HG03097 (cell line): ENCODE data around the gene TMEM190.
"Not testable (repeated sequence)": the region's sequence is repeated elsewhere in the genome, so short reads cannot be mapped to it uniquely, and the experiment has no call there.

ENCODE experiments used
- ATAC-seq: cut with Tn5 transposase; IDR thresholded peaks from one replicate; pipeline ENCODE4 v1.9.1; 2021; ENCODE audit not compliant: unreplicated experiment, low FRiP score

TMEM190 gene

DNA sequence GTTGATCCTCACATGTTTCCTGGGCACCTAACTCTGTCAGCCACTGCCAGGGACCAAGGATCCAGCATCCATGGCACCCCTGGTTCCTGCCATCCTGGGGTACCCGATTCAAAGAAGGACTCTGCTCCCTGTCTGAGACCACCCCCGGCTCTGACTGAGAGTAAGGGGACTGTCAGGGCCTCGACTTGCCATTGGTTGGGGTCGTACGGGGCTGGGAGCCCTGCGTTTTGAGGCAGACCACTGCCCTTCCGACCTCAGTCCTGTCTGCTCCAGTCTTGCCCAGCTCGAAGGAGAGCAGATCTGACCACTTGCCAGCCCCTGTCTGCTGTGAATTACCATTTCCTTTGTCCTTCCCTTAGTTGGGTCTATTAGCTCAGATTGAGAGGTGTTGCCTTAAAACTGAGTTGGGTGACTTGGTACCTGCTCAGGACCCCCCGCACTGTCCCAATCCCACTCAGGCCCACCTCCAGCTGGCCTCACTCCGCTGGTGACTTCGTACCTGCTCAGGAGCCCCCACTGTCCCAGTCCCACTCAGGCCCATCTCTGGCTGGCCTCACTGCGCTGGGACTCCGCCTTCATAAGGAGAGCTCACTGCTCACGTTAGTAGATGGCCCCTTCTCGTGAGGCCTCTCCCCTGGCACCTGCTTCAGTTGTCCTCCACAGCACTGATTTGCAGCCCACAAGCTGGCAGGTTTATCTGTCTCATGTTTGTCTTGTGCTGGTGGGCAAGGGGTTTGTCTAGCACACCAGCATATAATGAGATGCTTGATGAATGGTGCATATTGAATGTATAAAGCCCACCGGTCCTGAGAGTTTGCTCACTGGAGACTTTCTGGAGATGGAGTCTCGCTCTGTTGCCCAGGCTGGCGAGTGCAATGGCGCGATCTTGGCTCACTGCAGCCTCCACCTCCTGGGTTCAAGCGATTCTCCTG, 13.0 kb downstream of the TMEM190 start:
- ATAC-seq: no peak

DNA sequence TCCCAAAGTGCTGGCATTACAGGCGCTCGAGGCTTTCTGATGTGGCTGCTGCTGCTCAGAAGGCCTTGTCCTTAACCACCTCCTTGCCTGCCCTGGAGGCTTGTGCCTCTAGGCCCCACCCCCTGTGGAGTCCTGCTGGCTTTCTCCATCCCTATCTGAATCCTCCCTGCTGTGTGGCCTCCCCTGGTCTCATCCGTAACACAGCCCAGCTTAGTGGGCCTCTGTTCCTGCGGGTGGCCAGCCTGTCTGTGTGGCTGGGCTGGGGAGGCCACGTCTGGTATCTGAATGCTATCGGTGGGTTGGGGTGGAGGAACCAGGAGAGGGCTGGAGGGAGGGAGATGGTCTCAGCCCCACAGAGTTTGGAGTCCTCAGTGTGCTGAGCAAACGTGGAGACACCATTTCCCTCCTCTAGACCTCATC, 13.8 kb downstream of the TMEM190 start:
- ATAC-seq: no peak

DNA sequence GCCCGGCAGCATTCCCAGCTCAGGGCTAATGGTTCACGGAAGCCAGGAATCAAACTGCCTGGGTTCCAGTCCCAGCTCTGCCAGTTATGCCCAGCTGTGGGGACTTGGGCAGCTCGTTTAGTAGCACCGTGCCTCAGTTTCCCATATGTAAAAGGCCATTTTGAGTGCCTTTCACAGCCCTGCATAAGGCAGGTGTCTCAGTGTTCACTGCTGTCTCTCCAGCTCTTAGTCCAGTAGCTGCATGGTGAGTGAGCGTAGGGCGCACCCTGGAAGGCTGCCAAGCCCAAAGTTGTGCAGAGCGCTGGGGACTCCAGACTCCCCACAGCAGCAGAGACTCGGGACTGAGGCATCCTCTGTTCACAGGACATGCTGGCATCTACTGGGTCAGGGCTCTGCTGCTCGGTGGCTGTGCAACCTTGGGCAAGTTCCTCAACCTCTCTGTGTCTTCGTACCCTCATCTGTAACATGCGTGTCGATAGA, 14.6 kb downstream of the TMEM190 start:
- ATAC-seq: no peak

DNA sequence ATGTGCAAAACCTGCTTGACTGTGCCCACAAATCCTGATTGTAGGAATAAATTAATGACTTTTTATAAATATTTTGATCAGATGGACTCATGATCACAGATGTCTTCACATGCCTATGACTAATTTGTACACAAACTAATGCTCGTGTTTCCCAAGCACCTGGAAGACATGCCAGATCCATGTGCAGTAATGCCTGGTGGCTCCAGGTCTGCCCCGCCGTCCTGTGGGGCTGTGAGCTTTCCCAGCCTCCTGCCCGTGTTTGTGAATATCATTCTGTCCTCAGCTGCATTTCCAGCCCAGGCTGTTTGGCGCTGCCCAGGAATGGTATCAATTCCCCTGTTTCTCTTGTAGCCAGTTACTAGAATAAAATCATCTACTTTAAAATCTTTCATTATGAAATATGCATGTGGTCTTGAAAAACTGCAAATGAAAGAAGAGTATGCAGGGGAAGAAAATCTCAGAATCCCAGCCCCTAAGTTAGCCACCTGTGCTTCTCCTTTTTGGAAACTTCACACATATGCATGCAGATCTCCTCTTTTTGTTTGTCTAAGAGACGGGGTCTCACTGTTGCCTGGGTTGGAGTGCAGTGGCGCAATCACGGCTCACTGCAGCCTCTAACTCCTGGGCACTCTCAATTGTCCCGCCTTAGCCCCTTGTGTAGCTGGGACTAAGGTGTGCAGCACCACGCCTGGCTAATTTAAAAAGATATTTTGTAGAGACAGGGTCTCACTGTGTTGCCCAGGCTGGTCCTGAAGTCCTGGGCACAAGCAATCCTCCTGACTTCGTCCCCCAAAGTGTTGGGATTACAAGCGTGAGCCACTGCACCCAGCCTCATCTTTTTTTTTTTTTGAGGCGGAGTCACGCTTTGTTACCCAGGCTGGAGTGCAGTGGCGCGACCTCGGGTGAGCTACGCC, 15.3 kb downstream of the TMEM190 start:
- no peak for ATAC-seq

DNA sequence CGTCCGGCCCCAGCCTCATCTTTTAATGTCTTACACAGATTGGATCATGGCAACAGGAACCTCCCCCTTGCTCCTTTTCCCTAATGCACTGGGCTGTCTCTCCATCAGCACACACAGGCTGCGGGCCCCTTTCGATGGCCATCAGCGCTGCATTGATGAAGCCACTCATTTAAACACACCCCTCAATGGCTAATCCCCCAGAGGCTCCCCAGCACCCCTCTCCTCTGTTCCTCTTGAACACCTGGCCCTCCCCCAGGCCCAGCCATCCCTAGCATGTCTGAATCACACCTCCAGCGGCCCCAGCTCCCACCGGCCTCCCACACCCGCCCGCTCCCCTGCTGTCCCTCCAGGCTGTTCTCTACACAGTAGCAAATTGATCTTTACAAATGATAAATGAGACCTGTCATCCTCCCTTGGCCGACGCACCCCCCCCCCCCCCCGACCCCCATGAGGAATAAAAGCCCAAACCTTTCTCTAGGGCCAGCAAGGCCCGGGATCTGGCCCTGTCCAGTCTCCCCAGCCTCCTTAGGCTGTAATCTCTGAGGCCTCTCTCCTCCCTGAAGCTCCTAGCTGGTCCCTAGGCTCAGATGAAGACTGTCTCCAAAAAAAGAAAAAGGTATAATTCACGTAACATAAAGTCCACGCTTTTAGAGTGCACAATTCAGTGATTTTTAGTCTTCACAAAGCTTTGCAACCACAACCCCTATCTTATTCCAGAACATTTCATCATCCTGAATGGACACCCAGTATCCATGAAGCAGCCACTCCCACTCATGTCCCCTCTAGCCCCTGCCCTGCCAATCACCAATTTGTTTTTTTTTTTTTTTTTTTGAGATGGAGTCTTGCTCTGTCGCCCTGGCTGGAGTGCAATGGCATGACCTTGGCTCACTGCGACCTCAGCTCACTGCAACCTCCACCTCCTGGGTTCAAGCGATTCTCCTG, 16.5 kb downstream of the TMEM190 start:
- no peak for ATAC-seq

DNA sequence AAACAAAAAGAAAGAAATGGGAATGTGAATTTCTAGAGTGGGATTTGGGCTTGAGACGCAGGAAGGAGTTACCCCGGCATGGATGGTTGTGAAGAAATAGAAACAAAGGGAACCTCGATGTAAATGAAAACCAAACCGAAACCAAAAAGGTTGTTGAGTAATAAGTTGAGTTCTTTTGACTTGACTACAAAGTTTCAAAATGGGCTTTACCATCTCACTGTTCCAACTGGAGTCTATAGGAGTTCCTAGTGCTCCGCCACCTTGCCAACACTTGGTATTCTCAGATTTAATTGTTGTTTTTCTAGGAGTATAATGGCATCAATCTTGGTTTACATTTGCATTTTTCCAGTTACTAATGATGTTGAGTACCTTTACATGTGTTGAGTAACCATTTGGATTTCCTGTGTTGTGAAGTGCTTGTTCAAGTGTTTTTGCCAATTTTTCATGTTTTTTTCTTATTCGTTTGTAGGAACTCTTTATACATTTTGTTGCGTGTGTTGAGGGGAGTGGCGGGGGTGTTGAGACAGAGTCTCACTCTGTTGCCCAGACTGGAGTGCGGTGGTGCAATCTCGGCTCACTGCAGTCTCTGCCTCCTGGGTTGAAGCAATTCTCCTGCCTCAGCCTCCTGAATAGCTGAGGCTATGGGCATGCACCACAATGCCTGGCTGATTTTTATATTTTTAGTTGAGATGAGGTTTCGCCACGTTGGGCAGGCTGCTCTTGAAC, 21.7 kb downstream of the TMEM190 start:
- no peak for ATAC-seq

DNA sequence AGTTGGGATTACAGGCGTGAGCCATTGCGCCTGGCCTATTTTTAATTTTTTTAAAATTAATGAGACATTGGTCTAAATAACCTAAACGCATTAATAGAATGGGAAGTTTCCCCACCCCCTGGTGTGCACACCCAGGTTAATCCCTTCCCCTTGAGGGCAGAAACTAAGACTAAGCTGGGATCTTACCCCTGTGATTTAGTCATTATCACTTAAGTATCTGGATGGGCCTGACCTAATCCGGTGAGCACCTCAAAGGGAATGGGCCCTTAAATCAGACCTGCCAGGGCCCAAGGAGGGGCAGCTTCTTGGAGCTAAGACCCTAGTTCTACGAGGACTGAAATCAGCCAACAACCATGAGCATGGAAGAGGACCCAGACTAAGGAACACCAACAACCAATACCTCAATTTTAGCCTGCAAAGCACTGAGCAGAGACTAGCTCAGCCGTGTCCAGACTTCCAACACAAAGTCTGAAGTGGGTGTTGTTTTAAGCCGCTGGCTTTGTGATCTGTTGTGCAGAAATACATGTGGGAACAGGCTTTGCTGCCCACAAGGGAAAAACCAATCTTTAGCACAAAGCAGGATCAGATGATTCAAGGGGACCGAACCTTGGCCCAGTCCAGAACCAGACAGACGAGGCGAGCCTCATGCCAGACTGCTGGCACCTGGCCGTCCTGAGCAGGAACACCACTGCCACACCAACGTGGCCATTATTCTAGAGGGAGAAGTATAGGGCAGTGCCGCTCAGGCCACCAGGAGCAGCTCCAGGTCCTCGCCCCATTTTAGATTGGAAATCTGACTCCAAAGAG, 23.9 kb downstream of the TMEM190 start:
- ATAC-seq: no peak

DNA sequence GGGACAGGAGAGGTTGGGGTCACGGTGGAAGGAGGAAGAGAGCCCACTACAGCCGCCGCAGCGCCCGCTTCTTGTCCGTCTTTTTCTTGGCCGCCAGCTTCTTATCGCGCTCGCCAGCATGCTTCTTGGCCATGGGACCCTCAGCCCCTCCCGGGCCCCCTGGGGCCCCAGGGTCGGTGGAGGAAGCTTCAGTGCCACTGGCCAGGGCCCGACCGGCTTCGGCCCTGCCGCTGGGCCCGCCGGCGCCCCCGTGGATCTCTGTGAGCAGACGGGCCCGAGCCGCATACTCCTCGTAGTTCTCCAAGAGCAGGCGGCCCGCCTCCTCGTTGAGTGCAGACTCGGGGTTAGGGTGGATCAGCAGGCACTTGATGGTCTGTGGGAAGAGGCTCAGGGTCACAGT, 24.8 kb downstream of the TMEM190 start:
- ATAC-seq: not testable (repeated sequence)

DNA sequence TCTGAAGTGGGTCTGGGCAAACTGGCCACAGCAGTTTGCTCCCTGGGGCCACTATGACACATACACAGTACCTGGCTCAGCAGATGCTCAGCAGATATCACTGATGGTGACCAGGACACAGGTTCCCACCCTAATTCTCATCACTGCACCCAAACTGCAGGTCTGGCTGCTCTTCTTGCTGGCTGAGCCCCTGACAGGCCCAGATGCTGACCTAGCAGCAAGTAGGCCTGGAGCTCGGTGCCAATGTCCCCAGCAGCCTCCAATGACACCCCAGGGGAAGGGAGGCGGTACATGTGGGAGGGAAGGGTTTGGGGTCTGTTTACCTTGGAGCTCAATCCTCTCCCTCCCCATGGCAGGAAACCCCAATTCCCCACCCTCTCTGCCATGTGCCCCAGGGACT, 25.9 kb downstream of the TMEM190 start:
- ATAC-seq: no peak

DNA sequence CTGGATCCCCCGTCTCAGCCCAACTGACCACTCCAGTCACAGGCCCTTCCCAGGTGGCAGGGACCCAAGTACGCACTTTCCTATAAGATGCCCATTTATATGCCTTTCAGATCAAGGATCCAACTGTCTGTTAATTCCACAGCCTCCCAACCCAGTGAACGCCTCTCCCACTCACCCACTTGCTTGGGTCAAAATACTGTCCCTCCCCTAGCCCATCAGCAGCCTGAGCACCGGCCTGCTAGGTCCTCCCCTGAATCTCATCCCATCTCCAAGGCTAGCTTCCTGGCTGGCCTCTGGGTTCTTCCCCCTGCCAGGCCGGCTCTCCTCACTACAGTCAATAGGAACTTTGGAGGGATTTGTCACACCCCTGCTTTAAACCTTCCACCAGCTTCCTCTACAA, 29.0 kb downstream of the TMEM190 start:
- no peak for ATAC-seq

DNA sequence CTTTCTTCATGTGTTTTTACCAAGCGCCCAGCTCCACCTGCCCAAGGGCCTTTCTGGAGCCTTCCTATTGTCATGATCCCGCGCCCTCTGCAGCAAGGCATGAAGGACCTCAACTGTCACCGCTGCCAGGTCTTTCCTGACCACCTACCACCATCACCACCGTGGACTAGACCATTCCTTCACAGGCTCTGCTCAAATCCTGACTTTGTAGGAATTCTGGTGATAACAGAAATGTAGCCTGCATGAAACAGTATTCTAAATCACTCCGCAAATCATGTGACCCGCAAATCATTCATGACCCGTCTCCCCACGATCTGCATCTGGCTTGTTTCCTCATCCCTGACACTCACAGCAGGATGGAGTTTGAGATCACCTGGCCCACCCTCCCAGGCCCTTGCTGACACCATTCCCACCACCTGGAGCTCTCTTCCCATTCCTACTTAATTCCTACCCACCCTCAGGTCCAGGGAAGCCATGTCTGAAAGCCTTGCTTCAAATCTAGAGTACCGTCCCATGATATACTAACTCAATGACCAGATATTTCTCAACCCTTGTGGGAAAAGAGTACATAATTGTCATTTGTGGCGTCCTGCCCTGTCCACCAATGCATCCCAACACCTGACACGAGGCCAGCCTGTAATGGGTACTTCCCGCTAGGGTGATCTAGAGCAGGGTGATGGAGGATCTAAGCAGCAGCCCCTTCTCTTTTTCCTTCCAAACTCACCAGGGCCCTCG, 29.6 kb downstream of the TMEM190 start:
- ATAC-seq: no peak

DNA sequence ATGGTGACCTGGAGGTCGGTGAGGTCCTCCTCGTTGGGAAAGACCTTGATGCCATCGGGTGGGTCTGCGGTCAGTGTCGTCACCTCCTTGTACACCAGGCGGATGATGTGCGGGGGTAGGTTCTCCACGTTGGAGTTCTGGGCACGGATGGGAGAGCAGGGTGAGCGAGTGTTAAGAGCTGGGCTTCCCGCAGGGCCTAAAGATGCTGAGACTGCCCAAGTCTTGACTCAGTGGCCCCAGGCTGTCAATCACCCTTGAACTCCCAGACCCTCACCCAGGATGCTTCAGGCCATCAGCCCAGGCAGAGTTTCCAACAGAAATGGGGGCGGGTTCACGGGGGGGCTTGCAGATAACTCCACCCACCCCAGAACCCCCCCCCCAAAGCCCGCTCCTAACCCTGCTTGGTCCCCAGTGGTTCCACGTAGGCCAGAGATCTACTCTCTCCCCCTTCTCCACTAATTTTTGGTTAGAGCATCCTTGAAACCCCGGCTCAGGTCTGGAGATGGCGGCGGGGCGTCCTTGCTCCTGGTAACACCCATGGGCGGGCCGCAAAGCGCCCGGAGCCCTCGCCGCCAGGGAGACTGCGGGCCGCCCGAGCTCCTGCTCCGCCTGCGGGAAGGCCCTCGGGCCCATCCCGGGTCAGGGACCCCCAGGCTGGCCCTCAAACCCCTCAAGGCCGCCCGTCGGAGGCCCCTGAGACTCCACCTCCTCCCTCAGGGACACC, 30.4 kb downstream of the TMEM190 start:
- peak; percentile 7 for ATAC-seq

DNA sequence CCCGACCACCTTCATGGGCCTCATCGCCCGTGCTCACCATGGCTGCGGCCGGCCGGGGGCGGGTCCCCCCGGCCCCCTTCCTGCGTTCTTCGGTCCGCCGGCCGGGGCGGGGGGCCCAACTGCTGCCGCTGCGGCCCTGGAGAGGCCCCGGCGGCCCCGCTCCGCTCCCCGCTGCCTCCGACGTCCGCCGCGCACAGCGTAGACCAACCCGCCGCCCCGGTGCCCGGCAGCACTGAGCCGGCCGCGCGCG, 30.8 kb downstream of the TMEM190 start, which contains the start of gene UBE2S:
Gene UBE2S, minus strand, starts transcription at position 239 of the 250 bp plus-strand sequence. Its CDS starts 199 bp downstream, at position 40.
- peak; percentile 27 for ATAC-seq

DNA sequence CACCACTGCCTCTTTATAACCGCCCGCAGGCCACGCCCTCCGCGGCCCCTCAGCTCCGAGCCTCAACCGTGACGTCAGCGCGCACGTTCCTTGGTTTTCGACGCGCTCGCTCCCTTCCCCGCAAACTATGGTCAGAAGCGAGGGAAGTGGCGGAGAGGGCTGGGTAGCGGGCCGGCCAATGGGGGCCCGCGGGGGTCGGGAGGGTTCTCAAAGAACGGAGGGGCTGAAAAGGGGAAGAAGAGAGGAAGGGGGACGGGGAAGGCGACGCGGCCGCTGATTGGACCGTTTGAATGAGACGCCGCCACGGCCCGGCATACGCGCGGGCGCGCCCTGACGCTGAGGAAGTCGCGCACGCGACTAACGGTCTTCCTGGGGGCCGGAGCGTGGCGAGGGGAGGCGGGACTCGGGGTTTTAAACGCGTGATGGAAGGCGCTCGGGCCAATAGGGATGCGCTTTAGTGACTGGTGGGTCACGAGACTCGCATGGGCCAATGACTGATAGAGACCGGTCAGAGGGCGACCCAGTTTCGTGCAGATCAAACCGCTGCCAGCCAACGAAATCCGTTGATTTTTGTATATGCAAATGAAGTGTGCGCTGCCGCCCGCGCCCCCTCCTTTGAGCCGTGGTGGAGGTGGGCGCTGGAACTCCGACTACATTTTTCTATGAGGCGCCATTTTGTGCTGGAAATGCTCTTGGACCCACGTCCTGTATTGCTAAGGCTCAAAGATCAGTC, 31.3 kb downstream of the TMEM190 start:
- peak; percentile 82 for ATAC-seq

DNA sequence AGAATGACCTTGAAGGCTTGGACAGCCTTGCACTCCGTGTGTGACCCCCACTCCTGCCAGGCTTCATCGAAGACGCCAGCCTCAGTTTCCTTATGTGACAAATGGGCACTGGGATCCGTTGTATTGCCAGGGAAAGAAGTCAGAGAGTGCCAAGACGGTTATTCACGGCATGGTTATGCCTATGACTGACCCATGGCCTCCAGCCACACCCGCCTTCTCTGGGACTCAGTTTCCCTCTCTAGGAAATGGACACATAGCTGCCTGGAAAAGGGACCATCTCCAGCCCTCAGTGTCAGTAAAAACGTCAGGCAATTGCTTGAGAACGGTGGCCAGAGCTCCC, 31.9 kb downstream of the TMEM190 start:
- no peak for ATAC-seq

DNA sequence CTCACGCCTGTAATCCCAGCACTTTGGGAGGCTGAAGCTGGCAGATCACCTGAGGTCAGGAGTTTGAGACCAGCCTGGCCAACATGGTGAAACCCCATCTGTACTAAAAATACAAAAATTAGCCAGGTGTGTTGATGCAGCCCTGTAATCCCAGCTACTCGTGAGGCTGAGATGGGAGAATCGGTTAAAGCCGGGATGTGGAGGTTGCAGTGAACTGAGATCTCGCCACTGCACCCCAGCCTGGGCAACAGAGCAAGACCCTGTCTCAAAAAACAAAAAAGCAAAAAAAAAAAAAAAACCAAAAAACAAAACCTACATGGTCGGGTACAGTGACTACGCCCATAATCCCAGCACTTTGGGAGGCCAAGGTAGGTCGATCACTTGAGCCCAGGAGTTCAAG, 32.6 kb downstream of the TMEM190 start:
- ATAC-seq: not testable (repeated sequence)

DNA sequence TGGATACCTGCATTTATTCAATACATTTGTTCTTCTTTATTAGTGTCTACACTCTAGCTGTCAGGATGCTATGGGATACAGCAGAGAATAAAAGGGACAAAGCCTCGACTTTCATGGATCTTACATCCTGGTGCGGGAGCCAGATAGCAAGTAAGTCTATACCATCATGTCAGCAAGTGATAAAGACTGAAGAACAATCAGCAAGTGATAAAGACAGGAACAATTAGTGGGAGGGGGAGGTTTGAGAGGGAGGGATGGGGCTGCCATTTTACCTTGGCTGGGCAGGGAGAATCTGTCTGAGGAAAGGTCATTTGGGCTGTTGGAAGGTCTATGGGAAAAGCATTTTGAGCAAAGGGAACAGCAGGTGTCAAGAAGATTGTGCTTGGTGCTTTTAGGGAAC, 33.5 kb downstream of the TMEM190 start:
- ATAC-seq: no peak
